GM23338 (cell line): ENCODE measurements around the gene TSEN2.

Source experiments
- EZH2 ChIP-seq: fragments of 200-600 bp; sonication (generic); IDR thresholded peaks from one replicate; pipeline ENCODE4 v1.8.0; 2017; ENCODE audit warnings: antibody characterized with exemption, mild to moderate bottlenecking, low read depth; ENCODE audit not compliant: unreplicated experiment
- POLR2AphosphoS5 ChIP-seq: IDR thresholded peaks from 2 replicates; pipeline ENCODE4 v1.6.1; 2016; ENCODE audit warnings: antibody characterized with exemption, low read depth
- TF ChIP-seq, protein P1 (sequence below), 2 experiments: fragments of 200-600 bp in 1 of 2; sonication (generic) in 1 of 2; conservative IDR thresholded peaks; 2 replicates each; pipeline versions ENCODE4 v1.5.1 to v1.6.1; 2016 to 2017; ENCODE audit warnings: antibody characterized with exemption in 2 of 2, low read depth in 2 of 2, mild to moderate bottlenecking in 2 of 2, moderate library complexity in 1 of 2

DNA sequence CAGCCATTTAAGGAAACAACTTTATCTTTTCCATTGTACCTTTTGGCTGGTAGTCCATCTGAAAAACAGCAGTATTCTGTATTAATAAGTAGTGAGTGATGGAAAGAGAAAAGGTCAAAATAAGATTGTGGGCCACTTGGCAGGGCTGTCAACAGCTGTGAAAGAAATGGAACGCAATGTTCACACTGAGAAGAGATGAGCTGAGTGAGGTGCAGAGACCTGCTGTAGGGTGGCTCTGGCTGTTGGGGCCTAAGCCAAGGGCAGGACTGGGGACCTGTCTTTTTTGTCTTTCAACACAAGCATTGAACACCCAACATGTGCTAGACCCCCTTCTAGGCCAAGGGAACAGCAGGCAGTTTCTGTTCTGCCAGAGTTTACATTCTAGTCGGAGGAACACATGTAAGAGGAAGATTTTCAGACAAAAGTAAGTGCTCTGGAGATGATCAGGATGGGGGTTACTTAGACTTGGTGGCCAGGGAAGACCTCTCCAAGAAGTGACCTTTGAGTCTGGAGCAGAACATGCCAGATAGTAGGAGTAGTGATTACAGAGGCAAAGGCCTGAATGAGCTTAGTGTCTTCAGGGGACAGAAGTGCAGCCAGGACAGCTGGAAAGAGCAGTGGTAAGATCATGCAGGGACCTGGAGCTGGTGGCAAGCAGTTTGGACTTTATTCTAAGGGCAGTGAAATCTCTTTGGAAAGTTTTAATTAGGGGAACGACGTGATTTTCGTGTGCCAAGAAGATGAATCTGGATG lies 29.6 kb downstream of the TSEN2 start:
- TF ChIP-seq, protein P1, sequence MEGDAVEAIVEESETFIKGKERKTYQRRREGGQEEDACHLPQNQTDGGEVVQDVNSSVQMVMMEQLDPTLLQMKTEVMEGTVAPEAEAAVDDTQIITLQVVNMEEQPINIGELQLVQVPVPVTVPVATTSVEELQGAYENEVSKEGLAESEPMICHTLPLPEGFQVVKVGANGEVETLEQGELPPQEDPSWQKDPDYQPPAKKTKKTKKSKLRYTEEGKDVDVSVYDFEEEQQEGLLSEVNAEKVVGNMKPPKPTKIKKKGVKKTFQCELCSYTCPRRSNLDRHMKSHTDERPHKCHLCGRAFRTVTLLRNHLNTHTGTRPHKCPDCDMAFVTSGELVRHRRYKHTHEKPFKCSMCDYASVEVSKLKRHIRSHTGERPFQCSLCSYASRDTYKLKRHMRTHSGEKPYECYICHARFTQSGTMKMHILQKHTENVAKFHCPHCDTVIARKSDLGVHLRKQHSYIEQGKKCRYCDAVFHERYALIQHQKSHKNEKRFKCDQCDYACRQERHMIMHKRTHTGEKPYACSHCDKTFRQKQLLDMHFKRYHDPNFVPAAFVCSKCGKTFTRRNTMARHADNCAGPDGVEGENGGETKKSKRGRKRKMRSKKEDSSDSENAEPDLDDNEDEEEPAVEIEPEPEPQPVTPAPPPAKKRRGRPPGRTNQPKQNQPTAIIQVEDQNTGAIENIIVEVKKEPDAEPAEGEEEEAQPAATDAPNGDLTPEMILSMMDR (conservative IDR thresholded peaks at IDR 0.05; ENCODE audit: low read depth in 2 of 2): no peak
- no peak for TF ChIP-seq EZH2
- TF ChIP-seq POLR2AphosphoS5: no peak
